ENCODE results near the gene CEP128.

GRCh38 chr14:80519002-80519401 is 422.5 kb downstream of the CEP128 start:
- TF ChIP-seq FOXP2 (optimal IDR thresholded peaks at IDR 0.05; ENCODE audit: control extremely low read depth, extremely low read length, insufficient read depth) (no peak), POLR2AphosphoS5 (IDR thresholded peaks at IDR 0.05; ENCODE audit: borderline replicate concordance, low read depth, low read length) (no peak)
